AG10803 (cell line): ENCODE measurements around the gene SPATA20.

Experiments used
- DNase-seq: peaks from one replicate; pipeline ENCODE4 v3.0.0; 2010; ENCODE audit warnings: low read depth
- H3K4me3 ChIP-seq: 2 replicates; pipeline ENCODE4 v1.5.1; 2011; ENCODE audit warnings: mild to moderate bottlenecking, low read length, control low read depth
- TF ChIP-seq, protein P1 (sequence below): conservative IDR thresholded peaks from 2 replicates; pipeline ENCODE4 v1.5.1; 2011; ENCODE audit warnings: mild to moderate bottlenecking, low read length, control low read depth, inconsistent platforms

Gene SPATA20

DNA sequence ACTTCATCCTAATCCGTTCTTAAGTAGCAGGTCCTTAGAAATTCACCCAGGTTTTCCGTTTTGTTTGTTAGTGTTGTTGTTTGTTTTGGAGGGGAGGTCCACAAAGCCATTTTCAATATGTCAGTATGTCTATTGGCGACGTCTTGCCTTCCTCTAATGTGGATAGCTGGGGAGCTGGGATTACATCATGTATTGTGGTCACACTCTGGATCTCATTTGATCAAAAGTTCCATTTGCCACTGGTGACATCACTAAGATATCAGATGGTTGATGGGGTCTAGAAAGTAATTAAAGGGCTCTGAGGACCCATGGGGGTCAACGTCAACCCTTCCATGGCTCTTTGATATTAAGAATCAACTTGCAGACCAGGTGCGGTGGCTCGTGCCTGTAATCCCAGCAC is 17.1 kb upstream of the SPATA20 start:
- no peak for DNase-seq
- TF ChIP-seq, protein P1, sequence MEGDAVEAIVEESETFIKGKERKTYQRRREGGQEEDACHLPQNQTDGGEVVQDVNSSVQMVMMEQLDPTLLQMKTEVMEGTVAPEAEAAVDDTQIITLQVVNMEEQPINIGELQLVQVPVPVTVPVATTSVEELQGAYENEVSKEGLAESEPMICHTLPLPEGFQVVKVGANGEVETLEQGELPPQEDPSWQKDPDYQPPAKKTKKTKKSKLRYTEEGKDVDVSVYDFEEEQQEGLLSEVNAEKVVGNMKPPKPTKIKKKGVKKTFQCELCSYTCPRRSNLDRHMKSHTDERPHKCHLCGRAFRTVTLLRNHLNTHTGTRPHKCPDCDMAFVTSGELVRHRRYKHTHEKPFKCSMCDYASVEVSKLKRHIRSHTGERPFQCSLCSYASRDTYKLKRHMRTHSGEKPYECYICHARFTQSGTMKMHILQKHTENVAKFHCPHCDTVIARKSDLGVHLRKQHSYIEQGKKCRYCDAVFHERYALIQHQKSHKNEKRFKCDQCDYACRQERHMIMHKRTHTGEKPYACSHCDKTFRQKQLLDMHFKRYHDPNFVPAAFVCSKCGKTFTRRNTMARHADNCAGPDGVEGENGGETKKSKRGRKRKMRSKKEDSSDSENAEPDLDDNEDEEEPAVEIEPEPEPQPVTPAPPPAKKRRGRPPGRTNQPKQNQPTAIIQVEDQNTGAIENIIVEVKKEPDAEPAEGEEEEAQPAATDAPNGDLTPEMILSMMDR = no peak

DNA sequence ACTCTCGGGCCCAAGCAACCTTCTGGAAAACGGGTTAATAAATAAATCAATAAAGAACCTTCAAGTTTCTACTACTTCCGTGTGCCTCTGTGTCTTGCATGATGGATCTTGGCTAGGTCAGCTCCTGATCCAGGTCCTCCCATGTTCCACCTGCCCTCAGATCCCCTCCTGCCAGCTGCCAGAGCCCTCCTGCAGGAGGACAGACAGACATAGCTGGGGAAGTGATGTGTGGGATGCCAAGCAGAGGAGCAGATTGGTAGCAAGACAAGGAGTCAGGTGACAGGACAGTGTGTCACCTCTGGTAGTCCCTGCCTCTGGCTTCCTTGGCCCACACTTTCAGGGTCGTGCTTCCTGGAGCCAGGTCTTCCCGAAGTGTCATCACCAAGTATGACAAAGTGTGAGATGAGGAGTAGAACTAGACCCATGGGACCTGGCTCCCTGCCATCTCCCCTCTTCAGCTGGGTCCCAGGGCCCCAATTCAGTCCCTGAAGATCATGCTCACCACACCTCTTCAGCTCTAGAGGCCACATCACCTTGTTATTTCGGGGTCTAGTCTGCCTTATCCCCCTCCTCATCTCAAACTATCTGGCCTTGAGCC is 15.4 kb upstream of the SPATA20 start:
- TF ChIP-seq, protein P1 = no peak
- no peak for DNase-seq
- H3K4me3 ChIP-seq = no peak overlapping the region

More for the DNA sequence above, 17.1 kb upstream of the SPATA20 start:
- no peak overlapping the region for H3K4me3 ChIP-seq

DNA sequence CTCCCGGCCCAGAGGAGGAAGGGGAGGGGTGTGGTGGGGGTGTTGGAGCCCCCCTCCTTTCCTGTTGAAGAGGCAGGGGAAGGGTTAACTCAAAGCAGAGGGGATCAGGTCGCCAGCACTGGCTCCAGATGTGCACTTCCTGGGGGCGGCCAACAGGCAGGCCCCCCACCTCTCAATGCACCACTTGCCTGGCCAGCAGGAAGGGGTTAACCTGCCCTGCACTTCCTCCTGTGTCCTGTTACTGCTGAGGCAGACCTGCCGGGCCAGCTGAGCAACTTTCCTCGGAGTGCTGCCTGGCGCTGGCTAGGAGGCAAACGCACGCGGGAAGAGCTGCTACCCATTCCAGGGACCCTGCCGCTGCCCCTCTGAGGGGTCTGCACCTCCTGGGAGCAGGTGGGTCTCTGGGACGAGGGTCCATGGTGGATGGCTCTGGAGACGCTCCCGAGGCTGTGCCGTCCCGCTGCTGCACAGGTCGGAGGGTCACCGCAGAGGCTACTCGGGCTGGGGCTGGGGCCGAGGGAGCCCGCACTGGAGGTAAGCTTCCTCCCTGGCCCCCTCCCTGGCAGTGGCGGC is 14.4 kb upstream of the SPATA20 start, which contains the start of gene EPN3:
Gene EPN3 (plus strand): TSS at position 284 of the 573 bp plus-strand sequence. CDS start 3,822 bp downstream, outside the sequence.
- TF ChIP-seq, protein P1 = no peak
- H3K4me3 ChIP-seq = no peak within 1 kb of the TSS
- DNase-seq = no peak

DNA sequence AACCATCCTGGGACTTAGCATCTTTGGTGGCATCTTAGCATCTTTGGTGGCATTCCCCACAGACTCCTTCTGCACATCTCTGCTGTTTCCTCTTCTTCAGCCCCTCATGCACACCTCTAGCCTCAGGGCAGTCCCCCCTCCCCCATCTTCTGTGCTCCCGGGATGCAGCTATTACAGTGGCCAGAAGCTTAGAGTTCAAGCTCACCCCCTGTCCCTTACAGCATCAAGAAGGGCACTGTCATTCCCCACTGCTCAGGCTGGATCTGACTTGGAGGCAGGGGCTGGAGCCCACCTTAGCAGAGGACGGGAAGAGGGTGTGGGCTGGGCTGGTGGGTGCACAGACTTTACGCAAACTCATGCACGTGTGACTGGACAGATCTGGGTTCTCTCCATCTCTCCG is 13.8 kb upstream of the SPATA20 start:
- DNase-seq = no peak
- no peak overlapping the region for H3K4me3 ChIP-seq
- TF ChIP-seq, protein P1 = no peak

DNA sequence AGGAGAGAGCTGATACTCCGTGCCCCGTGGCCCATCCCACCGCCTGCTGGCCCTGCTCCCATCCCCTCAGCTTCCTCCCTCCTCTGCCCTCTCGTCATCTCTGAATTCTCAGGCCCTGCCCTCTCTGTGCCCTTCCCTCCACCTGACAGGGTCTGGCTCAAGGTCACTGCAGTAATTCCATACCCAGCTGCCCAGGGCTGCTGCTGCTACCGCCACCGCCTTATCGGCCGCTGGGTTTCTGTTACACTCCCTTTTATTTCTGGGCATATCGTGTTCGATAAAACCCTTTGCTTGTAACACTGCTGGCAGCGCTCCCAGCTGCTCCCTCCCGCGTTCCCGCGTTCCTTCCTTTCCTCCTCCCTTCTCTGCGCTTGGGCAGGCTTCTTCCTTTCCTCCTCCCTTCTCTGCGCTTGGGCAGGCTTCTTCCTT is 13.2 kb upstream of the SPATA20 start:
- no peak overlapping the region for H3K4me3 ChIP-seq
- DNase-seq = peak; percentile 31
- TF ChIP-seq, protein P1 = no peak

DNA sequence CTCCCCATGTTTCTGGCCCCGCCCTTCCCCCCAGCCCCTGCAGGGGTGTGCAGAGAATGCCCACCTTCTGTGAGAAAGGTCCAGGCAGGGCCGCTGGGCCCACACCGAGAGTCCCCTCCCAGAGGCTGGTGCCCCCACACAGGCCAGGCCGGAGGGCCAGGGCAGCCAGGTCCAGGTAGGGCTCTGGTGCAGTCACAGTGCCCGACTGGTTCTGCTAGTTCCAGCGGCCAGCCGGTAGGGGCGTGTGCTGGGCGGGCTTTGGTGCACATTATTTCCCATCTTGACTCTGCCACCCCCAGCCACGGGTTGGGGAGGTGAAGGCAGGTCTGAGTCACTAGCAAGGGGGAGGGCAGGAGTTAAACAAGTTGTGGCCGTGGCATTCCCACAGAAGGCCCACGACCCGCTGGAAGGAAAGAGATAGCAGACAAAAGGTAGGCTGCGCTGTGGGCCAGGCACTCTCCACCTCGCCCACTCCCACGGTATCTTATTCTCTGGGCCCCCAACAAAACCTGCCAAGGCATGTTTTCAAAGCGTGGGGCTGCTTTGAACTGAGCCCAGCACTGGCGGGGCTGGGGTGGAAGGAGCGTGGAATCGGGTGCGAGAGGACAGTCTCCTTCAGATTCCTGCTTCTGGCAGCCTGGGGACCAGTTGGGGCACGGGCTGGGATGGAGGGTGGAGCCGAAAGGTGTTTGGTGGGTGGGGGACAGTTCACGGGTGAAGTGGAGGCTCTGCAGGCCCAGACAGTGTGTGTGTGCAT is 12.6 kb upstream of the SPATA20 start:
- TF ChIP-seq, protein P1 = 0 out of 2 replicates have a peak, but pooled peaks have one; percentile 18
- no peak overlapping the region for H3K4me3 ChIP-seq
- DNase-seq = no peak
